Measurements from ENCODE around the gene PTPRK. TPM values are rescaled to one million over a fixed set of nuclear protein-coding genes. Genes with fewer than 3 reads are reported as not detected.

Gene PTPRK
- total RNA-seq, 4 donors from 2014 or later: 10.3 to 36.0 (median 20.5) TPM

GRCh38 chr6:128518434-128519131, 1.8 kb downstream of the PTPRK start:
- intact Hi-C loops (cut with DNase I): no loop called here
- peak overlapping the region; percentile 91 to 98 (median 94) for H3K27ac ChIP-seq
- TF ChIP-seq CTCF (IDR thresholded peaks at IDR 0.05) (no peak), POLR2A (IDR thresholded peaks at IDR 0.05) (no peak)
- H3K4me3 ChIP-seq: peak overlapping the region; percentile 49 to 98 (median 76)
- H3K9me3 ChIP-seq: no peaks in the 10 kb centered on the region
- H3K36me3 ChIP-seq: no peaks in the 10 kb centered on the region
- H3K4me1 ChIP-seq: peaks cover 4 to 64% (median 12%) of the 10 kb centered on the region in 3 donors
- peaks cover 0 to 36% (median 0%) of the 10 kb centered on the region in 4 donors for H3K27me3 ChIP-seq
- 12 to 21% methylated on average over 13 to 17 of the region's 21 CpGs for WGBS, 2 donors
- DNase-seq: no peak

- no peaks in the 10 kb centered on the region for H3K9me3 ChIP-seq
- TF ChIP-seq CTCF (IDR thresholded peaks at IDR 0.05): no peak
- TF ChIP-seq POLR2A (IDR thresholded peaks at IDR 0.05): no peak
- WGBS, 2 donors: 83 to 87% methylated on average over 2 of the region's 2 CpGs
- no peak overlapping the region for H3K4me3 ChIP-seq
- H3K36me3 ChIP-seq: no peaks in the 10 kb centered on the region
- no peak overlapping the region for H3K27ac ChIP-seq
- intact Hi-C loops (cut with DNase I): no loop called here
- peaks cover 4 to 68% (median 12%) of the 10 kb centered on the region in 3 donors for H3K4me1 ChIP-seq
- no peak for DNase-seq
- H3K27me3 ChIP-seq: peaks cover 0 to 42% (median 0%) of the 10 kb centered on the region in 4 donors
These were observed 3.3 kb downstream of the PTPRK start for GRCh38 chr6:128517124-128517523.

GRCh38 chr6:128516514-128516898, 3.9 kb downstream of the PTPRK start:
- WGBS, 2 donors: 17 to 27% methylated on average over 1 of the region's 1 CpG
- TF ChIP-seq CTCF (IDR thresholded peaks at IDR 0.05) (peak in 2 of 6 experiments; percentile 31 to 47), POLR2A (IDR thresholded peaks at IDR 0.05) (no peak)
- Histone ChIP-seq H3K27ac (peak overlapping the region in 2 of 4 donors; percentile 27 to 46), H3K9me3 (no peaks in the 10 kb centered on the region), H3K4me1 (peaks cover 4 to 73% (median 12%) of the 10 kb centered on the region in 3 donors), H3K27me3 (peaks cover 0 to 42% (median 0%) of the 10 kb centered on the region in 4 donors), H3K4me3 (peak overlapping the region in 1 of 4 donors; percentile 3), H3K36me3 (no peaks in the 10 kb centered on the region)
- no peak for DNase-seq
- intact Hi-C loops (cut with DNase I): no loop called here

GRCh38 chr6:128515550-128516513, 4.6 kb downstream of the PTPRK start:
- WGBS, 2 donors: 61 to 64% methylated on average over 6 of the region's 6 CpGs

More at GRCh38 chr6:128515550-128516513, 4.6 kb downstream of the PTPRK start:
- H3K4me1 ChIP-seq: peaks cover 4 to 73% (median 12%) of the 10 kb centered on the region in 3 donors
- H3K36me3 ChIP-seq: no peaks in the 10 kb centered on the region
- peaks cover 0 to 42% (median 0%) of the 10 kb centered on the region in 4 donors for H3K27me3 ChIP-seq
- DNase-seq: no peak
- H3K9me3 ChIP-seq: no peaks in the 10 kb centered on the region
- intact Hi-C loops (cut with DNase I): no loop called here
- H3K27ac ChIP-seq: peak overlapping the region in 2 of 4 donors; percentile 27 to 46
- peak overlapping the region in 1 of 4 donors; percentile 3 for H3K4me3 ChIP-seq
- TF ChIP-seq POLR2A (IDR thresholded peaks at IDR 0.05): no peak
- no peak for TF ChIP-seq CTCF (IDR thresholded peaks at IDR 0.05)
